Measurements from ENCODE around the gene ZNF407.
A peak's percentile ranks its signal among the peaks of the same experiment; 100 is the strongest.

Gene ZNF407

GRCh38 chr18:74630804-74631203, 33.1 kb downstream of the ZNF407 start:
- DNase-seq = no peak

- no peak for DNase-seq
These were observed 33.5 kb downstream of the ZNF407 start for GRCh38 chr18:74631212-74631611.

- no peak for DNase-seq
These were observed 34.1 kb downstream of the ZNF407 start for GRCh38 chr18:74631623-74632350.

GRCh38 chr18:74632351-74632679, 34.6 kb downstream of the ZNF407 start:
- no peak for DNase-seq

- no peak for DNase-seq
These were observed 35.2 kb downstream of the ZNF407 start for GRCh38 chr18:74632856-74633255.

- DNase-seq = no peak
These were observed 36.1 kb downstream of the ZNF407 start for GRCh38 chr18:74633652-74634352.

GRCh38 chr18:74635224-74635975, 37.7 kb downstream of the ZNF407 start:
- peak; percentile 35 for DNase-seq

- no peak for DNase-seq
These were observed 39.4 kb downstream of the ZNF407 start for GRCh38 chr18:74637070-74637469.

- DNase-seq = no peak
These were observed 40.5 kb downstream of the ZNF407 start for GRCh38 chr18:74638210-74638609.

- no peak for DNase-seq
These were observed 47.0 kb downstream of the ZNF407 start for GRCh38 chr18:74644713-74645112.

- DNase-seq = no peak
These were observed 48.0 kb downstream of the ZNF407 start for GRCh38 chr18:74645679-74646078.

- no peak for DNase-seq
These were observed 53.9 kb downstream of the ZNF407 start for GRCh38 chr18:74651327-74652128.

GRCh38 chr18:74652392-74652988, 54.8 kb downstream of the ZNF407 start:
- no peak for DNase-seq

GRCh38 chr18:74654638-74655037, 57.0 kb downstream of the ZNF407 start:
- DNase-seq = no peak

- no peak for DNase-seq
These were observed 63.3 kb downstream of the ZNF407 start for GRCh38 chr18:74661008-74661407.

- DNase-seq = no peak
These were observed 64.0 kb downstream of the ZNF407 start for GRCh38 chr18:74661691-74662090.

GRCh38 chr18:74662622-74663021, 65.0 kb downstream of the ZNF407 start:
- no peak for DNase-seq

- DNase-seq = no peak
These were observed 67.7 kb downstream of the ZNF407 start for GRCh38 chr18:74665346-74665745.

GRCh38 chr18:74665905-74666304, 68.2 kb downstream of the ZNF407 start:
- DNase-seq = no peak

GRCh38 chr18:74669136-74669798, 71.6 kb downstream of the ZNF407 start:
- DNase-seq = no peak

- no peak for DNase-seq
These were observed 74.7 kb downstream of the ZNF407 start for GRCh38 chr18:74672371-74672770.

GRCh38 chr18:74674487-74674886, 76.8 kb downstream of the ZNF407 start:
- DNase-seq = no peak
